GM19035 (cell line): ENCODE measurements around the gene GLRX5.
"Not testable (repeated sequence)": the region's sequence is repeated elsewhere in the genome, so short reads cannot be mapped to it uniquely, and the experiment has no call there.

Experiments
- ATAC-seq: cut with Tn5 transposase; IDR thresholded peaks from one replicate; pipeline ENCODE4 v1.9.1; 2021; ENCODE audit not compliant: unreplicated experiment

GLRX5 gene

GRCh38 chr14:95549656-95550585, 15.1 kb downstream of the GLRX5 start:
- no peak for ATAC-seq

- ATAC-seq: no peak
Observed at GRCh38 chr14:95551435-95551834, 16.6 kb downstream of the GLRX5 start.

- no peak for ATAC-seq
Observed at GRCh38 chr14:95553141-95553540, 18.3 kb downstream of the GLRX5 start.

- ATAC-seq: no peak
Observed at GRCh38 chr14:95555053-95555452, 20.2 kb downstream of the GLRX5 start.

GRCh38 chr14:95557291-95557690, 22.4 kb downstream of the GLRX5 start:
- ATAC-seq: no peak

GRCh38 chr14:95557832-95558231, 23.0 kb downstream of the GLRX5 start:
- no peak for ATAC-seq

- ATAC-seq: no peak
Observed at GRCh38 chr14:95559203-95559602, 24.4 kb downstream of the GLRX5 start.

GRCh38 chr14:95561001-95561412, 26.2 kb downstream of the GLRX5 start:
- ATAC-seq: peak; percentile 93

- ATAC-seq: no peak
Observed at GRCh38 chr14:95562892-95563685, 28.2 kb downstream of the GLRX5 start.

GRCh38 chr14:95564060-95564459, 29.2 kb downstream of the GLRX5 start:
- no peak for ATAC-seq

GRCh38 chr14:95569440-95569839, 34.6 kb downstream of the GLRX5 start:
- no peak for ATAC-seq

- no peak for ATAC-seq
Observed at GRCh38 chr14:95573313-95573712, 38.5 kb downstream of the GLRX5 start.

- no peak for ATAC-seq
Observed at GRCh38 chr14:95575840-95576473, 41.1 kb downstream of the GLRX5 start.

- ATAC-seq: peak; percentile 97
Observed at GRCh38 chr14:95577067-95577800, 42.4 kb downstream of the GLRX5 start.

- no peak for ATAC-seq
Observed at GRCh38 chr14:95577870-95578269, 43.0 kb downstream of the GLRX5 start.

GRCh38 chr14:95583836-95584617, 49.2 kb downstream of the GLRX5 start:
- ATAC-seq: not testable (repeated sequence)

- no peak for ATAC-seq
Observed at GRCh38 chr14:95585953-95586620, 51.2 kb downstream of the GLRX5 start.

- ATAC-seq: not testable (repeated sequence)
Observed at GRCh38 chr14:95591182-95591581, 56.3 kb downstream of the GLRX5 start.
